ENCODE results near the gene SYT10.
"Not testable (repeated sequence)": the region's sequence is repeated elsewhere in the genome, so short reads cannot be mapped to it uniquely, and the experiment has no call there.

SYT10 gene

GRCh38 chr12:33349791-33350190, 89.8 kb downstream of the SYT10 start:
- DNase-seq, result no peak

GRCh38 chr12:33331961-33332398, 107.6 kb downstream of the SYT10 start:
- not testable (repeated sequence) for DNase-seq

DNA sequence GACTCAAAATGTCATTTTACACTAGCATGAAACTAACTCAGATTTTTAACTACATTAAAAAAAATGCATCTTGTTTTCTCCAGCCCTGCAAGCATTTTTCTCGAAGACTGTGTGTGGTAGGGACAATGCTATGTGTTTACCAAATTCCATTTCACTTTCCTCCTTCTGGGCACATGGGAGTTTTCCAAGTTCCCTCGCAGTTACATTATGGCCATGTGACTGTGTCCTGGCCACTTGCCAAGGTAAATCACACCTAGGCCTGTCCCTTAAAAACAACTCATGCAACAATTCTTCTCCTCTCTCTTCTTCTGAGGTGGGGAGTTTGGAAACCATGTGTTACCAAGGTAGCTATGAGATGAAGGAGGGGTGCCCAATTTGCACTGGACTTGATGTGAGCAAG, 108.7 kb downstream of the SYT10 start:
- no peak for DNase-seq

Measured in suppressor macrophage (primary cell).